Right ventricle myocardium inferior (tissue), 1 donor: Measurements from ENCODE around the gene CRIP3. TPM values are rescaled to one million over a fixed set of nuclear protein-coding genes. Genes with fewer than 3 reads are reported as not detected.
A peak's percentile ranks its signal among the peaks of the same experiment; 100 is the strongest.

Source experiments
- ATAC-seq: fragments of 200-7000 bp; cut with Tn5 transposase; one replicate; pipeline ENCODE4 v1.9.1; 2020; ENCODE audit warnings: mild to moderate bottlenecking, moderate library complexity
- DNase-seq: peaks from one replicate; pipeline ENCODE4 v3.0.0; 2021; ENCODE audit errors: missing footprints
- intact Hi-C: fragments of 100-400 bp; cut with DNase I; formaldehyde crosslinking; loops from one replicate; pipeline ENCODE4 v1.11.0; 2022
- total RNA-seq: library from RNA; stranded (reverse); fragmentation: NEBNext Ultra II Directional; extraction: Animal tissue kit (Norgen Biotek cat#: 25700); gene quantifications from one replicate; pipeline ENCODE4 v1.2.1, GENCODE V29; 2021
- donor health status: DM: no; HTN: yes; CAD: no; lungs with severe emphysema.

Gene CRIP3
- total RNA-seq, 1 donor from 2014 or later, result 7.1 TPM

DNA sequence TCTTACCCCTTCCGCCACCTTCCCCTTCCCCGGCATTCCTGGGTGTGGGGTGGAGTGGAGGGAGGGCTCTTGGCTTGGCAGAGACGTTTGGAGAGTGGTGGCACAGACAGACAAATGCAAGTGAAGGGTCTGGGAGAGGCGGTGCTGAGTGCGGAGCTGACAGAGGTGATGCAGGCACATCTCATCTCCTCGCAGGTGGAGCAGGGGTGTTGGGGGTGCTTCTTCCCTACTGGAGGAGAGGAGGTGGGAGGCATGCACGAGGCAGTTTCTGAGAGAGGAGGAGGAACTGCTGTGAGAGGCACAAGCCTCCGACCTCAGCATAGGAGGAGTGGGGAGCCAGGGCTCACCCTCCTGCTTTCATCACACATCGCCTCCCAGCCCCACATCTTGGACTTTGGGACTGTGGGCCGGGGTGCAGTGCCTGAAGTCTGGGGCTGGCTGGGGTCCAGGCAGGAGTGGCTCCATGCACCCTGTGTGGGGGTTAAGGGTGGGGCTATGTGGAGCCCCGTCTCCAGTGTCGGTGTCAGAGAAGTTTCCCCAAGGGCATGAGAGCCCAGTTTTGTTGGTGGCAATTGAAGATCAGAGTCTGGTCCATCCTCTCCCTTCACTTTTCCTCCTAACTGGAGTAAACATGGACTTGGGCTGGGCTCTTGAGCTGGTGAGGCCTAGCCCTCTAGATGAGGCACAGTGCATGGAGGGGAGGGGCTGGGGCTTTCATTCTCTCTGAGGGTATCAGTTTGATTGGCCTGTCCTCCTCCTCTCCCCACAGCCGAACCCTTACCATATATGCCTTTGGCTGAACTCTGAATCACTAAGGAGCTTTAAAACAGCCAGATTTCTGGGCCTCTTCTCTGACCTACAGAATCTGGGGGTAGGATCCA is 30.7 kb downstream of the CRIP3 start:
- DNase-seq (no peak), ATAC-seq (no peak)
- intact Hi-C loops, result no loop called here

DNA sequence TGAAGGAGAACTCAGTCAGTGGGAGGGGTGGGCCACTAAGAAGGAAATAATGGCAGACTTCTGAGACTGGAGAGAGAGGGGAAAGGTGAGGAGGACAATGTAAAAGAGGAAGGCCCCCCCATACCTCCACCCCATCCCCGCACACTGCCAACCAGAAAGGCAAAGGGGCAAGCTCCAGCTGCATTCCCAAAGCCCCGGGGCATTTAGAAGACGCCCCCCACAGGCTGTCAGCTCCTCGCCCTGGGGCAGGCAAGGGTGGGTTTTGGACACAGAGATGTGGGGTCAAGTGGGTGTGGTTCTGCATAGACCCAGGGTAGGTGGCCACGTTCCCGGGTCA is 31.4 kb downstream of the CRIP3 start:
- intact Hi-C loops, result no loop called here
- ATAC-seq (no peak), DNase-seq (no peak)

DNA sequence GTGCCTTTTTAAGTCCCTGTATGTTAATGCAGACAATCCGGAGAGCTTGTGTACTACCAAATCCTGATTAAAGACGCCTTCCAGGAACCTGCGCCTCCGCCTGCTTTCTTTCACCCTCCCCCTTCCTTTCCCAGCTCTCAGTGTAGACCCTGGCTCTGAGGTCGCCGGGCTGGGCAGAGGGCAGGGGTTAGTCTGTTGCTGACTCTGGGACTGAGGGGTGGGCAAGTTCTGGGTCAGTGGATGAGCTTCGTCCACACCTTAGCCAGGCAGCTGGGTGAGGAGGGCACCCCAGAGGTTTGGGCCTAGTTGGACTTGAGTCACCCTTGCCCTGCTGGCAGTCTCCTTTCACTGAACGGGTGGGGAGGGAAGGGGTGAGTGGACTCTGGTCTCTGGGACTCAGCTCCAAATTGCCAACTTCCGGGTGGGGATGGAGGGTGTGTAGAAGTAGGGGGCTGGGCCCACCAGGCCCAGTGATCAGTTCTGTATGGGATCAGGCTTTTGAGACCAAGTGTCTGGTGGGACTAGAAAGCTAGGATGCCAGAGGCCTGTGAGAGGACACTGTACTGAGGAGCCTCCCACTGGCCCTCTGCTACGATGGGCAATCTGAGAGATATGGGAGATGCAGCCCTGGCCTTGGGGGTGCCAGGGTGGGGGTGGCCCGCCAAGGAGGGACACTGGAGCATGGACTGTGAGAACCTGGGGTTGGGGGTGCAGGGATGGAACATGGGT is 31.9 kb downstream of the CRIP3 start:
- ATAC-seq (no peak), DNase-seq (no peak)
- intact Hi-C loops, result no loop called here

DNA sequence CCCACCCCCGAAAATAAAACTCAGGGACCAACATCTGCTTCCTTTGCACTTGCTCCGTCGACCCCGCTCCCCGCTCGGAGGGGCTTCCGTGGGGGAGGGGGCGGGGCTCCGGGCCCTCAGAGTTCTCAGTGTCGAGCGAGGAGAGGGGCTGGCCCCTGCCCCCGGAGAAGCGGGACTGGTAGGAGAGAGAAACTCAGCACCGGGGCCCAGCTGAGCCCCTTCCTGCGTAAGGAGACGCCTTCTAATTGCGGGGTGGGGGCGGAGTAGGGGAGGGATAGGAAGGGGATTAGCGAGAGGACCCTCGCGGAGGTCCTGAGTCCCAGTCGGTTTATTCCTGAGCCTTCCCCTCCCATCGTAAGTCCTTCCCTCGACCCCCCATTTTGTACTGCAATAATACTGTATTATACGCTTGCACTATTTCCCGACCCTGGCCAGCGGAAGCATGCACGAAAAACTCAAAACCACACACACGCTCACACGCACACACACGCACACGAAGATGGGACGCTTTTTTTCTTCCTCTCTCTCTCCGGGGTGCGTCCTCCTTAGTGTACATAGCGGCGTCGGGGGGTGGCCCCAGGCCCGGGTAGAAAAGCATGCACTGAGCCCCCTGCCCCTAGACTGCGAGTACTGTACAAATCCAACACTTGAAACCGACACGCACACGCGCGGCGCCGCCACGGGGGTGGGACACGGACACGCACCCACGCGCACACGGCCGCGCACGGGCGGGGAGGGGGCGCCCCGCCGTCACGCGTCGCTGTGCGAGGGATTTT is 32.6 kb downstream of the CRIP3 start:
- ATAC-seq, result no peak
- no peak for DNase-seq
- intact Hi-C loops, result no loop called here

DNA sequence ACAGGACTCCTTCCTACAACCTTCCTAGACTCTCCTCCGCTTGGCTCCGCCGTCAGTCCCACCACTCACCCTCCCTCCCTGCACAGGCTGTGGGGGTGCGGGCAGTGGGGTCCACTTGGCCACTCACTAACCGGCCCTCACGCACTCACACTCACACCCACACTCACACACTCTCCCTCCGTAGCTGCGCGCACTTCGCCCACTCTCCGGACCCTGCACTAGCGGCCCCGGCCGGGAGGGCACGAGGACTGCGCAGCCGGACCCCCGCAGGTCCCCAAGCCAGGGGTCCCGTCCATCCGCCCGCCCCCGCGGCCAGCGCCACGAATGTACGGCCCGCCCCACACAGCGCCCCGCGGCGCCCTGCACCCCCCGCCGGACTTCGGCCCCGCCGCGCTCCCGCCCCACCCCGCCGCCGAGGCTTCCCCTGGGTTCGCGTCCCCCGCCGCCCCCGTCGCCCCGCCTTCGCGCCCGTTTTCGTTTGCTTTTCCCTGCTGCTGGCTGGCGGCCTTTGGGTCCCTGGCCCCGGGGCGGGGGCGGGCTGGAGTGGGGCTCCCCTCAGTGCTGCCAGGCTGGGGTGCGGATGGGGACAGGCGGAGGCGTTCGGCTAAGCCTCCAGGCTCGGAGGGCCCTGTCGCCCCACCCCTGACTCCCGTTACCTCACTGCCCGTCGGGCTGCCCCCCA is 33.6 kb downstream of the CRIP3 start:
- ATAC-seq, result no peak
- DNase-seq, result no peak
- intact Hi-C loops, result no loop called here

DNA sequence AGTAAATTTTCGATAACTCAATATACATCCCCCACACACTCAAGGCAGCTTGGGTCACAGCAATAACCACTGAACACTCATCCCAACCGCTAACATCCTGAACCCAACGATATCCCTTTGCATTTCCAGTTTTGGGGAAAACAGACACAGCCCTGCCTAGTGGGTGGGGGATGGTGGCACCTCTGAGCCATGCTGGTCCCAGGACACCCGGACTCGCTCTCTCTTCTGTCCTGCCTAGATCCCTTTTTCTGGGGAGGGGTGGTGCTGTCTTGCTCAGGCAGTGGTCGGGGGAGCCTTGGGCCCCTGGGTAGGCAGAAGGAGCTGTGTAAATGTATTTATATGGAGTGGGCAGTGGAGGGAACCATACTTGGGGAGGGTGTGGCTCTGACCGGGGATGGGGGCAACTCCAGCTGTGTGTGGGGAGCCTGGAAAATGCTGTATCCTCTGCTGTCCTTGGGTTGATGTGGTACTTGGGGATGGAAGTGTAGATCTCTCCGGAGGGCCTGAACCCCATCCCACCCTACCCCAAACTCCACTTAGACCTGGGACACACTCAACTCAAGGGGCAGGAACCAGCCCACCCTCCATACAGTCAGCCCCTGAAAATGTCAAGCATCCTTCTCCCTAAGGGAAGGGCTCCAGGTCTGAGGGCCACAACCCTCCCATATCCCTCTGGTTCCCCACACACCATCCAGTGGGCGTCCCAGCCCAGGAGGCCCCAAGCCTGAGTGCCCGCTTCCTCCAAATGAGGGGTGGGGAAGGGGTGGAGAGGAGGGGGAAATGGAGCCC is 34.3 kb downstream of the CRIP3 start:
- ATAC-seq (no peak), DNase-seq (no peak)
- intact Hi-C loops, result no loop called here

DNA sequence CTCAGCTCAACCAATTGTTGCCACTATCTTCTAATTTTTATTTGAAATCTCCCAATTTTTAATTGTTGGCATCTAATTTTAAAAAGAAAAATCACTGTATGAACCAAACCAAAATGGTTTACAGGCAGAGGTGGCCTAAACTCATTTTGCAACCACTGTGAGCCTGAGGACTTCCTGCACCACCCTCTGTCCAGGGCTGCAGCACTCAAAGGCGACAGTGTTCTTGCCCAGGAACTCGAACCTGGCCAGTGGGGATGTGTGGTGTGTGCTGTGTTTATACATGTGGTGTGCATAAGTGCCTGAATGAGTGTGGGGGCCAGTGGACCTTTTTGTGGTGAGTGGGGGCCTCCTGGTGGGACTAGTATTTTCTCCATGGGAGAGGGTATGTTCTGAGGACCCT is 34.9 kb downstream of the CRIP3 start:
- intact Hi-C loops, result no loop called here
- DNase-seq (no peak), ATAC-seq (no peak)

DNA sequence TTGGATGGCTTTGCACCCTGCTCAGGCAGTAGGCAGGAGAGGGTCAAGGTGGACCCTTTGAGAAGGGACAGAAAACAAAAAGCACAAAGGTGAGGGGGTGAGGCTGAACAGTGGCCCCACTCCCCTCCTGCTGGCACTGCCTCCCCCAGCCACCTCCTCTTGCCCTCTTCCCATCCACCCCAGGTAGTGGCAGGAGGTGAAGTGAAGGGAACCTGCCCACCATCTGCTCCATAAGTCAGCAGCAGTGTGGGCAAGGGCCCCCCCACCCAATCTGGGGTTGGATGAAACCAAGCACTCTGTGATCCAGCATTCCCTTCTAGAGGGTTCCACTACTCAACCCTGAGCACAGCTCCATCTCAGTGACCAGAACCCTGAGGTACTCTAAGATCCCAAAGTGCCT is 36.7 kb downstream of the CRIP3 start:
- no peak for DNase-seq
- ATAC-seq, result no peak
- intact Hi-C loops, result no loop called here

DNA sequence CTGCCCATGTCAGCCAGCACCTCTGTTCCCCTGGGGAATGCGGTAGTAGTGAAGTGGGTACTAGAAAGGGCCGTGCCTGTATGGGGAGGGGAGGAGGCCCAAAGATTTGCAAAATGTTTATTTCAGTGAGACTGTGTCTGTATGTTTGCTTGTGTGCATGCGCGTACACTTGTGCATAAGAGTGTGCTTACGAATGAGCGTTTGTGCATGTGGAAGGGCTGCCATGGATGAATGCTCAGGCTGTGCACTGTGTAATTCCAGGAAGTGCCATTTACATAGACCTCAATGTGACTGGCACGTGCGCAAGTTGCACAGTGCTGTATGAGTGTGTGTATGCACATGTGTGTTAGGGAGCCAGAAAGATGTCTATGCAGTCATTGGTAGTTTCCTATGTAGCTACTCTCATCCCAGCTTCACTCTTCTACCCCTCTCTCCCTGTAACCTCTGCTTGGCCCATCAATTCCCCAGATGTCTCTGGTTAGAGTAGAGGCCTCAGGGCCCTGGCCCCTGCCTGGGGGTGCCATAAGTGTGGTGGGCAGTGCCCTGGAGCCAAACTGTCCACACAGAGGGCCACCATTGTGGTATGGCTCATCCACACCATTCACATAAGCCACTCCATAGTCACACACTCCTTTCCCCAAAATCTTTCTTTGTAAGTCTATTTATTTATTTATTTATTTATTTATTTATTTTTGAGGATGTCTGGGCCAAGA is 37.4 kb downstream of the CRIP3 start:
- ATAC-seq (no peak), DNase-seq (no peak)
- intact Hi-C loops, result no loop called here

DNA sequence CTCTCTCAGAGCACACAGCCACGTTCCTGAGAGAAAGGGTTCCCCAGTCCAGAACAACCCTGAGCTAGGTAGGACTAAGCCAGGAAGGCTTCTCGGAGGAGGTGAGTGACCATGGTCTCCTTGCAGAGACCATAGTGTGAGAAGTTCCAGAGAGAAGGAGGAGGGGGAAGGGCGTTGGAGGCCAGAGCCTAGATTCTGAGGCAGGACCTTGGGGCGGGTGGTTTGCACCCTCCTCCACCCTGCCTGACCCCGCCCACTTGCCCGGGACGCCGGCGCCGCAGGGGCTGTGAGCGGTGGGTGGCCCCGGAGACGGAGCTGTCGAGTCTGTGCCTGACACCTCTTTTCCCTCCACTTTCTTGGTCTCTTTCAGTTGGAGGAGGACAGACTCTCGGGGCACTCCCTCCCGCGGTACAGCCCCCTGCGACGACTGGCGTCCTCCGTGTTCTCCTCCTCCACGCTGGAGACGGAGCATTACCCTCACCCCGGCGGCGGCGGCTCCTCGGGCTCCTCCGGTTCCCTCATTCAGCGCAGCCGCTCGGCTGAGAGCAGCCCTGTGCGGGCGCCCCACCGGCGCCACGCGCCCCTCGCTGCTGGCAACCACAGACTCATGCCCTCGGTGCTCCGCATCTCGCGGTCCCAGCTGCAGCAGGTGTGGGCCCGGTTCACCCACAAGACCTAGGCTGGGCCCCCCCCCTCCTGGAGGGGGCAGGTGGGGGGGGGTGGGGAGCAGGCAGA is 39.2 kb downstream of the CRIP3 start:
- DNase-seq, result no peak
- intact Hi-C loops, result no loop called here
- ATAC-seq, result peak; percentile 22

DNA sequence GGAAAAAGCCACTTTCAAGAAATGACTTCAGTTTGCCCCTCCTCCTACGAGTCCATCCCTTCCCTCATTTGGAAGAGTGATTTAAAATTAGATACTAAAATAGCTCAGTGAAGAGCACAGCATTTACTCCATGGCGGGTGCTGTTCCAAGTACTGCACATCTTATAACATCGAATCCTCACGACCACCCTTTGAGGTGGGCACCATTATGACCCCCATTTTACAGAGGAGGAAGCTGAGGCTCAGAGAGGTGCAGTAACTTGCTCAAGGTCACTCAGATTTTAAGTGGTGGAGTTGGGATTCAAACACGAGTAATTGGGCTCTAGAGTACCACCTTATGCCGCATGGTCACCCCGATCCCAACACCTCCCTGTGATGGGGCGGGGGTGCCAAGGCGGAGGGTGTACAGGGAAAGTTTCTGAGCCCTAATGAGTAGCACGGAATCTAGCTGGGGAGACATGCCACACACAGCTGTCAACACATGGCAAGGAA is 39.8 kb downstream of the CRIP3 start:
- intact Hi-C loops, result loop anchor here (1.0 kb wide), 1 partner anchor 61 kb away; no protein-coding TSS in a partner anchor
- no peak for ATAC-seq

DNA sequence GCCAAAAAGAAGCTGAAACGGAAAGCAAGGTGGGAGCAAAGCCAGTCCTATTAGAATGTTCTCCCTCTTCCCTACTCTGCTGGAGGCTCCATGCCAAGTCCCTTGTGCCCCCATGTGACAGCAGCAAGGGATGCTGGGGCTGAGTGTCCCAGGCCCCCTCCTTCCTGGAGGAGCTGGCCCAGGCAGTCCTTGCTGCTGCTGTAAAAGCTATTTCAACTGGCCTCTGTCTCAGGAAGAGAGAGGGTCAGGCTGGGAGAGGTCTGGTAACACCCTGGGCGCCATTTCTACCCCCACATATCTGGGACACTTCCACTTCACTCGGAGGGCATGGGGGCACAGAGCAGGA is 40.3 kb downstream of the CRIP3 start:
- ATAC-seq (no peak), DNase-seq (no peak)
- intact Hi-C loops, result loop anchor here (1.0 kb wide), 1 partner anchor 62 kb away; no protein-coding TSS in a partner anchor

More for the DNA sequence above, 39.8 kb downstream of the CRIP3 start:
- DNase-seq, result no peak

DNA sequence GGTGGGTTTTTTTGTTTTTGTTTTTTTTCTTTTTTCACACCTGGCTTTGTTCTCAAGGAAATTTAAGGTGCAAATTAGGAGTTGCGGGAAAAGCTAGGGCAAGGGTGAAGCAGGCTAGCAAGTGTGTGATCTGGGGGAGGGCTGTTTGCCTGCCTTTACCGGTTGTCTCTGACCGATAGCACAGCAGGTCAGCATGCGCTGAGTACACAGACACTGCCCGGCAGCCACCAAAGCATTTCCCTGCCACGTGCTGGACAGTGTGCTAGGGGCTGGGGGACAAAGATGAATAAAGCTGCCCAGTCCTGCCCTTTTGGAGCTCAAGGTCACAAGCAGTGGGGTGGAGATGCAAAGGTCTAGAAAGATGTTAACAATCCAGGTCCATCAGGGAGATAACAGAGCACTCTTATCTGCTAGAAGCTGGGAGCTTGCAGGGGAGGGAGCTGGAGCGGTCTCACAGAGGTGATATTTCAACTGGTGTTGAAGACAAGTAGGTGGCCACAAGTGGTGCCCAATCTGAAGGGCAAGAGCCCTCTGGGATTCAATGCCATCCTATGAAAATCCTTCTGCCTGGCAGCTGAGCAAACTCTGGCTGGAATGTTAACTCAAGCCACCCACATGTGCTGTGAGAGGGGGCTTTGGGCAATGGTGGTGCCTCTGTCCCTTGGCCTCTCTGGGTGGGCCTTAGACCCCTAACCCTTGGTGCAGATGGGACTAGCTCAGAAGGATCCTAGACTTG is 40.8 kb downstream of the CRIP3 start:
- no peak for ATAC-seq

DNA sequence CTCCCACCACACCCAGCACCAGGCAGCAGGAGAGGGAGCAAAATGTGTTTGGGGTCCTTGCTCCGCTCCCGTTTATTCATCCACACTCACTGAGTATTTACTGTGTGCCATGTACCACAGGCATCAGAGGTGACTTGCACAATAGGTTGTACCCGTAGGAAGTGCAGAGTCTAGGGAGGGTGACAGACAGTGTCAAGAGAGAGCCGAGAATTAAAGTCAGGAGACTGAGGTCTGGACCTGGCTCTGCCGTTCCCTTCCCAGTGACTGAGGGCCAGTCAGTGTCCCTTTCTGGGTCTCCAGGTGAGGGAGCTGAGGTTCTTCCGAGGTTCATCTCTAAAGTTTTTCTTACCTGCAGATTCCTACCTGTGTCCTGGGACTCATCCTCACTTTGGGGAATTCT is 43.1 kb downstream of the CRIP3 start:
- ATAC-seq (no peak), DNase-seq (no peak)
- intact Hi-C loops, result no loop called here

More for the DNA sequence above, 40.8 kb downstream of the CRIP3 start:
- no peak for DNase-seq
- intact Hi-C loops, result loop anchor here (1.0 kb wide), 1 partner anchor 63 kb away; no protein-coding TSS in a partner anchor

DNA sequence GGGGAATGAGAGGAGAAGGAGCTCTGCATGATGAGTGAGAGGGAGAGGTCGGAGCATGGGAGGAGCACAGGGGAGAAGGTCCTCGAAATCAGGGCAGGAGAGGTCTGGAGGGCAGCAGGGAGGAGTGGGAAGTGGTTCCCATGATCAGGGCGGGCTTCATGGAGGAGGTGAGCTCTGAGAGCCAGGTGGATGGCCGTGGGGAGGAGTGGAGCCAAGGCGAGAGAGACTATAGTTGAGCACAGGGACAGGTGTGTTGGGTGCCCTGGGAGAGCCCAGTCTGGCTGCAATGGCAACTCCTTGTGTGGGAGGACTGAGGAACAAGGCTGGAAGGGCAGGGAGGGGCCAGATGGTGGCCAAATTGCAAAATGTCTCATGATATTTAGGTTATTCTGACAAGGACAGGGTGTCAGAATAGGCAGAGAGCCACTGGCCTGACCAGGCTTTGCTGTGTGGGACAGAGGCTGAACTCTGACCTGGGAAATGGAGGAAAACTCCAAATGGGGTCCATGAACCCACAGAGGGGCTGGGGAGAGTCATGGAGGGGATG is 44.0 kb downstream of the CRIP3 start:
- intact Hi-C loops, result no loop called here
- ATAC-seq, result no peak
- no peak for DNase-seq
